Vagina (tissue), 2 donors: ENCODE measurements around the gene TMEM63B.

Experiments used
- CTCF ChIP-seq, 3 experiments: fragments of 450-650 bp in 2 of 3; fragments of 200-600 bp in 1 of 3; sonication (generic) in 1 of 3; IDR thresholded peaks; one replicate each; pipeline ENCODE4 v1.5.1; 2017 to 2019; ENCODE audit warnings: antibody characterized with exemption in 3 of 3, mild to moderate bottlenecking in 2 of 3, moderate library complexity in 2 of 3
- POLR2A ChIP-seq, 2 donors: fragments of 450-650 bp; IDR thresholded peaks; one replicate each; pipeline ENCODE4 v1.6.1; 2017; ENCODE audit warnings: antibody characterized with exemption in 2 of 2, mild to moderate bottlenecking in 2 of 2, moderate library complexity in 2 of 2
- POLR2AphosphoS5 ChIP-seq, 2 donors: sonication (generic); formaldehyde crosslinking; IDR thresholded peaks; one replicate each; pipeline ENCODE4 v1.9.0; 2017; ENCODE audit warnings: antibody characterized with exemption in 2 of 2, mild to moderate bottlenecking in 2 of 2, low read depth in 1 of 2; ENCODE audit not compliant: insufficient read depth in 1 of 2

DNA sequence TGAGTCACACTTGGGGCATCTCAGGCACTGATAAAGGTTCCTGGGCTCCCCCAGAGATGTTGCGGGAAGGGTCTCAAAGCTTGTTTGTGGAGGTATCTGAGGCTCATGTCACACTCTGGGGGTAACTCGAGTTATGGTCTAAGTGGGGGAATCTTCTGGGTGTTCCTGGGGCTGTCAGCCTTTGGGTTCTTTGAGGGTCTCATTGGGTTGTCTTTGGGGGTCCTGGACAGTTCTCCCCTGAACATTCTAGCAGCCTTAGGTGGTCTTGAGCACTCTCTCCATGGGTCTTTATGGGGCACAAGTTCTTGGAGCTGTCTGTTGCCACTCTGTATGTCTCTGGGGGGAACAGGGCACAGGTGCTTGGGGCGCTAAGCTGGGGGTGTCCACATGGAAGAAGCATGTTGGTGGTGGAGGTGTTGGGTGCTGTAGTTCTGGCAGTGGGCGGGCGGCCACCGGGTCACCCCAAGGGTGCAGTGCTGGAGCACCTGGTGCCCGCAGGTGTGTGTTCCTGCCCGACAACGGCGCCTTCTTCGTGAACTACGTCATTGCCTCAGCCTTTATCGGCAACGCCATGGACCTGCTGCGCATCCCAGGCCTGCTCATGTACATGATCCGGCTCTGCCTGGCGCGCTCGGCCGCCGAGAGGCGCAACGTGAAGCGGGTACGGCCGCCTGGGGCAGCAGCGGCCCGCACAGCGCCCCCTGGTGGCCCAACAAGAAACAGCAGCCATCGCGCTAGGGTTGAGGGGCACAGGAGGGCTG is 24.2 kb downstream of the TMEM63B start:
- peak; percentile 98 to 99 (median 99) for TF ChIP-seq CTCF (IDR thresholded peaks at IDR 0.05)
- no peak for TF ChIP-seq POLR2A (IDR thresholded peaks at IDR 0.05)
- TF ChIP-seq POLR2AphosphoS5 (IDR thresholded peaks at IDR 0.05; ENCODE audit: insufficient read depth in 1 of 2, low read depth in 1 of 2), result no peak
